ENCODE results near the gene KRT31.
"Not testable (repeated sequence)": the region's sequence is repeated elsewhere in the genome, so short reads cannot be mapped to it uniquely, and the experiment has no call there.

Gene KRT31

DNA sequence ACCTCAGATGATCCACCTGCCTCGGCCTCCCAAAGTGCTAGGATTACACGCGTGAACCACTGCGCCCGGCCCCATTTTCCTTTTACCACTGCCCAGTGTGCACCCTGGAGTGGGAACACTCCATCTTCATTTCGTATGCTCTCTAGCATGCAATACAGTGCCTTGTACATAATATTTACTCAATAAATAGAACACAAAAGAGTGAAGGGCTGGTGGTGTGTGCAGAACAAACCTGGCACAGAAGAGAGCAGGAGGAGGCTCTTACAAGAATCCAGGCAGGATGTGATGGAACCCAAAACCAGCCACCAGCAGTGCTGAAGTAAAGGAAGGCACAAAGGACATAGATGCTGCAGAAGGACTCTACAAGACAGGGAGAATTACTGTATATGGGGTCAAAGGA, 19.7 kb upstream of the KRT31 start:
- no peak for DNase-seq

DNA sequence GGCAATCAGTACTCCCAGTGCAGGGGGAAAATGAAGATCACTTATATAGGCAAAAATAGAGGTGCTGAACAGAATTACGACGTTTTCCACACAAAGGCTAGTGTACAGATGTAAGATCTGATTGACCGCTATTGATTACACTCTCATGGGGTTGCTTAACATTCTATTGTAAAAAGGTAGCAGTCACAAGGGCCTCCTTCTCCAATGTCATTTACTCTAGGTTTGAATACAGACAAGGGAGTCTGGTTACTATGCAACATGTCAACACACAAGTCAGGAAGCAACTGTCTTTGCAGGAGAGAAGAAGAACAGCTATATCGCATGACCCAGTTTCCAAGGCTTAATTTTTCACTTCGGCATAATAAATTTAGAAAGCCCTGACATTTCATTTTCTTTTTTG, 19.1 kb upstream of the KRT31 start:
- no peak for DNase-seq

DNA sequence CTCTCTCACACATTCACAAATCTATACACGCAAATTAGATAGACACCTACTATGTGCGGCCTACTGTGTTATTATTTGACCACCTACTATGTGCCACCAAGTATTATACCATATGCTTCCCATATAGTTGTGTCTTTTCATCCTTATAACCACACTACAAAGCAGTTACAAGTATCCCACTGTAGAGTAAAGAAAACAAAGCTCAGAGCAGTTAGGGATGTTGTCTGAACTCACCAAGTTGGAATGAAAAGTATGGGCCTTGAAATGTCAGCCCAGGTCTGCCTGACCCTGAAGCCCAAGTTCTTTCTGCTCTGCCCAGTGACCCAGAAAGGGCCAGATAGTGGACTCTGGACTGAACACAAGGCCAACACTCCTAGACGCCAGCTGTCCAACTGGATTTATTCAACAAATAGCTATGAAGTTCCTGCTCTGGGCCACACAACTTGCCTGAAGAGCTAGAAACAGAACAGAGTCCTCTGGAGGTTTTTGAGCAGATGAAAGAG, 18.5 kb upstream of the KRT31 start:
- DNase-seq, result no peak

DNA sequence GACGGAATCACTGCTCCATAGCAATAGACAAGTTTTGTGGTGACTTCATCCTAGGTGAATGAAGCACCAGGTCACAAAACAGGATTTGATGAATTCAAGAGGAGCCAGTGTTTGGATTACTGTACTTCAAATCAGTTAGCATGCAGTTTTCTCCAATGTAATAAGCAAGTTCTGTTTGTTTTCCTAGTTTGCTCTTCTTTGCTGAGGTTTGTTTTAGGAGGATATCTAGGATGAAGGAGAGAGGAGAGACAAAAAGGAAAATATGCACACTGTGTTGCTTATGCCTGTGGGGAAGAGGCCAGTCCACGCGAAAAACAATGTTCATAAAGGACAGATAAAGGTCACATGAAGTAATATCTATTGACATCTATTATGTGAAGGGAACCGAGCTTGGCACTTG, 18.0 kb upstream of the KRT31 start:
- no peak for DNase-seq

DNA sequence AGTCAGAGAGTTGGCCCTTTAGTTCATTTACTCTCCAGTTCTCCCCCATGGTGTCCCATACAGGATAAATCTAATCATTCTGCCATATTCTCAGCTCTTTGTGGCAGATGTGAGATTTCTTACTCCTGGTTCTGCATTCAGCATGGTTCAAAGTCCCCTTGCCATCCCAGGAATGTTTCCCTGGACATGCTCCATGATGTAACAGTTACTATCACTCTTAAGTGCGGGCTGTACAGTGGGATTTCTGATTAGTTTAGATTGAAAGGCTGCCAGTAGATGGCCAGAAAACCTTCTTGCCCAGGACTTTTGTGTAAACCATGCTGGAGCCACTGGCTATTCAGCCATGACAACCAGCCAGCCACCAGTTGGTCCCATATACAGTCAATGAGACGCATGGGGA, 16.6 kb upstream of the KRT31 start:
- DNase-seq, result no peak

DNA sequence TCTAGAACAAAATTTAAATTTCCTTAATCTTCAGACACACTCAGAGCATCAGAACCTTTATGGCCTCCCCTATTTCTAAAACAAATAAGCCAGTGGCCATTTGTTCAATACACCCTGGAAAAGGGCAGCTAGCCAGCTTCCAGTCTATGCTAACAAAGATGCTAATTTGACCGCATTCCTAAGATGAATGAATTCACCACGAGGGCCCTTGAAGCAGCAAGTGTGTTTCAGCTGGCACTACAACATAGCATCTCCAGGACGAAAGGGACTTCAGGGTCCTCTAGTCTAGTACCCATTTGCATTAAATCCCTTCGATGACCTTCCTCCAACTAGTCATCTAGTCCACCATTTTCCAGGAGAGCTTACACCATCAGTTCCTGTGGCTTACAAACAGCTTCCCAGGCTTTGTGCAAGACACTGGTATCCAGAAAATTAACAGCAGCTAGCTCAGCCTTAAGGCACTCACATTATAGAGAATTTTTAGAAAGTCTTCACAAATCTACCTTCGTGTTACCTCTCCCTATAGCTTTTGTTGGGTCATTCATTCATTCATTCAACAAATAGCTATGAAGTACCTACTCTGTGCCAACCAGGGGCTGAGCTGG, 16.0 kb upstream of the KRT31 start:
- no peak for DNase-seq

DNA sequence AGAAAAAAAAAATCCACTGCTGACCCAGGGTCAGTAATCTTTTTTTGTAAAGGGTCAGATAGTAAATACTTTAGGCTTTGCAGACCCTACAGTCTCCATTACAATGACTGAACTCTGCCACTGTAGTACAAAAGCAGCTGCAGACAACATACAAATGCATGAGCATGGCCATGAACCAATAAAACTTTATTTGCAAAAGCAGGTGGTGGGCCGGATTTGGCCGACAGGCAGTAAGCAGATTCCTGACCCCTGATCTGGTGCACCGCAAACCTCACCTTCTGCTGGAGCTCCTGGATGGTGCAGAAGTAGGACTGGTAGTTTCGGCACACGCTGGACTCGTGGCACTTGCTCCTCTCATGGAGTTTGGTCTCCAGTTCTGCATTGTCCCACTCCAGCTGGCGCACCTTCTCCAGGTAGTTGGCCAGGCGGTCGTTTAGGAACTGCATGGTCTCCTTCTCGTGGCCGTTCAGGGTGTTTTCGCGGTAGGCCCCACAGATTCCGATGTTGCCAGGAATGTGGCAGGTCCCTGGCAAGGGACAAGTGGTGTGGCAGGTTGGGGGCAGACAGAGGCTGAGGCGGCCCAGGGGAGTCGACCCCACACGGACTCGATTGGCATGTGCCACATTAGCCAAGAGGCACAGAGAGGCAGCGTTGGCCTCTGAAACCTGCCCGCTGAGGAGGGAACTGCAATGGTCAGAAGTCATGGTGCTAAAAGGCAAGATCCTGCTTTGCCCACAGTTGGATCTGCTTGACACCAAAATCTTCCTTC, 13.8 kb upstream of the KRT31 start:
- DNase-seq, result no peak

DNA sequence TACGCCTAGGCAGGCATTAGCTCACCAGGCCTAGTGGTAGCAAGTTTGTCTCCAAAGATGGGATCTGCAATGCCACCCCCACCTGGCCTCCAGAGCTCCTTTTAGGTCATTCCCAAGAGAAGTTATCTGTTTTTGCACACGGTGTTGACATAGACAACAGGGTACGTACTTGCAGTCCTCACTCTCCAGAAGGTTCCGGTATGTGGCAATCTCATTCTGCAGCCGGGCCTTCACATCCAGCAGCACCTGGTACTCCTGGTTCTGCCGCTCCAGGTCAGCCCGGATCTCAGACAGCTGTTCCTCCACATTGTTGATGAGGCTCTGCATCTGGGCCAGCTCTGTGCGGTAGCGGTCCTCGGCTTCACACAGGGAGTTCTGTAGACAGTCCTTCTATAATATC, 9.8 kb upstream of the KRT31 start:
- DNase-seq, result no peak

DNA sequence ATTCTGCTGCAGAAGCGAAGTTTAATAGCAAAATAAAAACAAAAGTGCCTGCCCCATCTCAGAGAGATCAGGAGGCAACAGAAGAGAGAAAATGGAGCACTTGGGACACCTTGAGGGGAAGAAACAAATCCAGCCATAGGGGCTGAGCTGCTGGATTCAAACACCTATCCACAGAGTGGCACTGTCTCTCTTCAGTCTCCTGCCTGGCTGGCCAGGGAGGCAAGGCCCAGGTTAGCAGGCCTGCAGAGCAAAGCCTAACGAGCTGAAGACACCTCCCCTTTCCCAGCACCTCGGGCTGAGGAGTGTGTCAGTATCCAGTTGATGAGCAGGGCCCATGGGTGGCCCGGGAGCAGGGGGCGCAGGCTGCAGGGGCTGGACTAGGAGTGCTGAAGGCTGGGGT, 8.8 kb upstream of the KRT31 start:
- no peak for DNase-seq

DNA sequence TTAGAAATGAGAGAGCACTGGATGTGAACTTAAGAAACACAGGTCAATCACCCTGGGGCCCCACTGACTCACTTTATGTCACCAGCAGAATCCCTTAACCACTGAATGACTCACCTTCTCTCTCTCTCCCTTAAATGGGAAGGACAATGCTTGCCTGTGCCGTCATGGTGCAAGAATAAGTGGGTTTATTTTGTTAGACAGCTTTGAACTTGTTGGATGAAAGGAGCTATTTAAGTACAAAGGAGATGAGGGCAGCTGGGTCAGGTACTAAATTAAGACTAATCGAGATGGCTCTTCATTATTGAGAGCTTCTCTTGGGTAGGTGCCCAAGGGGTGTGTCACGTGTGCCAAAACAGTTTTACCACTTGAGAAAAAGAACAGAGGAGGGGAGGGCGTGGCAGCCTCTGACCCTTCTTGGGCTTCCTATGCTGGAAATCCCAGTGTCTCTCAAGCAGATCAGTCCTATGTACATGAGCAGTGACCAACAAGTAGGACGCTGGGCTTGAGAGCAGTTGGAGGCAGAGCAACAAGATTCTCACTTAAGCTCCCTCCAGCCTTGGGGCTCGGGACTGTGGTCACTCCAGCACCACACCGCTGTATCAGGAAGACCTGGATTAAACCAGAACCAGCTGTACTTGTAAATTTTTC, 6.7 kb upstream of the KRT31 start:
- peak; percentile 49 for DNase-seq

DNA sequence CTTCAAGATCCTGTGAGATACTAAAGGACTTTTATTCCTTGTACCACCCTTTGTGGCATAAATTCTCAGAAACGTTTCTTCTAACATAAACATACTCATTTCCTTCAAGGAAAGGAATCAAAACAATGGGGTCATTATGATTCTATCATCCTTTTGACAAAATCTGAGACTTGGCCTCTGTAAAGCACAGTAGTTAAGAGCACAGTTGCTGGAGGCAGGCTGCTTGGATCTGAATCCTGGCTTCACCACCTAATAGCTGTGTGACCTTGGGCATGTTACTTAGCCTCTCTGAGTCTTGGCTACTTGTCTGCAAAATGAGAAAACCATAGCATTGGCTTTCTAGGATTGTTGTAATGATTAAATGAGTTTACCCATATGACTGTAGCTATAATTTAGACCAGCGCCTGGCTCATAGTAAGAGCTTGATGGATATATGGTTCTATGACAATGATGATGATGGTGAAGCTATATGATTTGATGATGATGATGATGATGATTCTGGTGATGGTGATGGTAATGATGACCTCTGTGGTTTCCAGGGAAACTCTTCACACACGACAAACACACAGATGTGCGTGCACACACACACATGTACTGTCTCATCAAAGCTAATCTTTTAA, 6.1 kb upstream of the KRT31 start:
- DNase-seq, result no peak

DNA sequence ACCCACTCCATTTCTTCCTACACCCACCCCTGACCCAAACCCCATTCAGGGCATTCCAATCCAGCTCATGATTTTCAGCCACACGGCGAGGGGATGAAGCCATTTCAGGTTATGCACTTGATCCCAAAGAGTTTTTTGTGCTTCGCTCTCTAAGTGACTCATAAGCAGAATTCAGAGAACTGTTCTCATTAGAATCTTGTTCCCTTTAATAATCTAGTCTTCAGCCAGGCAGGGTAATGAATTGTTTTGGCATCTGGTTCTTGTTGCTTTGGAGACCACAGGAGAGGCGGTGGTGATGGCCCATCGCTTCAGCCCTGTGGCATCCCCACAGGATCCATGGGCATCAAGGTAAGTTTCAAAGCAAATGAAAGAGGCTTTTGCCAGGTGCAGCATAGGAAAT, 4.8 kb upstream of the KRT31 start:
- DNase-seq, result no peak

DNA sequence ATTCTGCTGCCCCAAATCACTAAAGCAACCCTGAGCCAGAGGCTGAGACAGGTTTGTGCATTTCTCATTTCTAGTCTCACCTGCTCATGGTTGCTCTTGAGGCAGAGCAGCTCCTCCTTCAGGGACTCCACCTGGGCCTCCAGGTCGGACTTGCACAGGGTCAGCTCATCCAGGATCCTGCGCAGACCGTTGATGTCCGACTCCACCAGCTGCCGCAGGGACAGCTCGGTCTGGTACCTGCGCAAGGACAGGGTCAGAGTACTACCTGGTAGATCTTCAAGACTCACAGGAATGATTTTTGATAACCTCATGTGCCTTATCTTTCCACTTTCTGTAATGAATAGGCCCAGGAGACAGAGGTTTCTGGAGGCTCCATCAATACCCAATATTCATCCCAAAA, 1.1 kb downstream of the KRT31 start:
- no peak for DNase-seq

DNA sequence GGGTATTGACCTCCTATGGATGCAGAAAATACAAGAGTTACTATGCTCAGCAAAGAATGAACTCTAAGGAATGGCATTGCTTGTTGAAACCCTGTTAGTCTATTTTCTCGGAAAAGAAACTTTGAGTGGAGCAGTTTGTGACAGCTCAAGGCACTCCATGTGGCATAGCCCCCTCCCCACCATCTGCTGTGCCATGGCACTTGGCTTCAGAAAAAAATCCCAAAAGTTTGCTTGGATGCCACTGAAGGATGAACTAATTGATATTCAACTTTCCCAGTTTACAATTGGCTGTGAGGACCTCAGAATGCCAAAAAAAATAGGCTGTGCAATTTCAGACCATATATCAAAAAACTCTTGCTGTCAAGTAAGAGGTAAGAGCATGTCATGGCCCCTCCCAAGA, 1.8 kb downstream of the KRT31 start:
- no peak for DNase-seq

DNA sequence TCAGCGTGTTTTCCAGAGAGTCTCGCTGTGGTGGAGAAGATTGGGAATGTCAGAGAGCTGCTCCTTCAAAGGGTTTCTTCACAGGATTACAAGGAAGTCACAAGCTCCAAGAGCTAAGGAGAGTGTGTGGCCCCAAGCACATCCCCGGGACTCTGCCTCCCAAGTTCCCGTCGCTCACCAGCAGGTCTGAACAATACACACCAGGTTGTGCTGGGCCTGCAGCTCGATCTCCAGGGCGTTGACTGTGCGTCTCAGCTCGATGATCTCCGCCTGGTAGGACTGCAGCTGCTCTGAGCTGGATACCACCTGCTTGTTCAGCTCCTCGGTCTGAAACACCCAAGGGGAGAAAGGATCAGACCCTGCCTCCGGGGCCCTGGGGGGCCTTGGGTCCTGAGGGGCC, 2.4 kb downstream of the KRT31 start:
- DNase-seq, result not testable (repeated sequence)

DNA sequence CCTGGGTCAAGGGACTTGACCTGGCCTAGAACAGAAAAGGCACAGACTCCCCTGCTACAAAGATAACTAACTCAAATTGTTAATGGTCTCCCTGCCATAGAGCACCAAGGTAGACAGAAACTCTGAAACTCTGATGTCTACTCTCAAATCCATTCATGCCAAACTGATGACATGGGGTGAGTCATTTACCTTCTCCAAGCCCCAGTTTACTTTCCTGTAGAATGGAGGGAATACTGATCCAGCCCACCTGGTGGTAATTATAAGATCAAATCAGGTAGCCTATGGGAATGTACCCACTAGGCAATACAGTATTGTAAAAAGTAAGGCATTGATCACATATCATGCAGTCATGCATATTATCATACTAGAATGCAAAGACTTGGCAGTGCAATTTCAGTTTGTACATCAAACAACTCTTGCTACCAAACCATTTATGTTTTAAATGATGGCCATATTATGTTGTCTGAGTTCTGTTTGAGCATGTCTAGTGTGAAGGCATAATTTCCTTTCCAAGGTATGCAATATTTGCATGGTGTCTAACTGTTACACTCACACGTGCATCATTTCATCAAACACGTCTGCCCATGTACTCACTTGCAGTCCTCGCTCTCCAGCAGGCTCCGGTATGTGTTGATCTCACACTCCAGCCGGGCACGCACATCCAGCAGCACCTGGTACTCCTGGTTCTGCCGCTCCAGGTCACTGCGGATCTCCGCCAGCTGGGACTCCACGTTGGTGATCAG, 3.0 kb downstream of the KRT31 start:
- no peak for DNase-seq

DNA sequence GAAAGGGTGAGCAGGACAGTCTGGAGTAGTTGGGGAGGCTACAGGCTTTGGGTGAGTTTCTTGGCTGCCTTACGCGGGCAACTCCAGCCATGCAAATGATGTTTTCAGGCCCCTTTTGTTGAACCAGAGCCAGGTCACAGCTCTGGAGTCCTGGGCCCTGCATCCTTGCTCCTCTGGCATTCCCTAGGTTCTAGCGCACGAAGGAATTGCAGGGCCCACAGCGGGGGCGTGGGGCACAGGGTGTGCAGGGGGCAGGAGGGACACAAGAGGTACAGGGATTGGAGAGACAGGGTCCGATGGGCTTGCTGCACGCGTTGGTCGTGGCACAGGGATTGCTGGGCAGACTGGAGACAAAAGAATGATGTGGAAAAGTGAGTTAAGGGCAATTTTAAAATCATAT, 3.6 kb downstream of the KRT31 start:
- DNase-seq, result no peak

DNA sequence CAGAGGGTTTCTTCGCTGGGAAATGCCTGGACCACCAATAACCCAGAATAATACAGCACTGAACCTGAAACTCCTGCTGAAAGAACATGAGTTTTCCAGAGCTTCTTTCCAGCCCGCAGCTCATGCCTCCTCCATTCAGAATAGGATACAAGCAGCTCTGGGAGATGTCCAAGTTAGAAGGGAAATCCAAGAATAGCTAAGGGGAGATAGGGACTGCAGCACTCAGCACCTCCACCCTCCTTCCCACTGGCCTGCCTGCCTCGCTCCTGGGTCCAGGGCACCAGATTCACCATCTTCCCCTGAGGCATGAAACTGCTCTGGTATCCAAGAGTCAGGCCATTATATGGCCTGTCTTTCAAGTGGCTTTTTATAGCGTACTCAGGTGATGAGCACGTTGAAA, 4.1 kb downstream of the KRT31 start:
- no peak for DNase-seq

DNA sequence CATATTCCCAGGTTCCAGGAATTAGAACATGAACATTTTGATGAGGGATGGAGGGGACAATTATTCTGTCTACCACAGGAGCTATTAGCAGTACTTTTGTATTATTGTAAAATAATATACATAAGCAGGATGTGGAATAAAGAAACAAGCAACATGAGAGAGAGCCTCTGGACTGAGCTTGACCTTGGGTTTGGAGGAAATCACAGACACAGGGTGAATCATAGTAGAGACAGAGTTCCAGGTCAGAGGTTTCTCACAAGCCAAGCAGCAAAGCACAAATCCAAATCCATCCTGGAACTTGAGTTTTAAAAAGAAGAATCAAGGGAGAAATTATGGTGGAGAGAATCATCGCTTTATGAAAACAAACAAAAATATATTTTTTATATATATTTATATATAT, 5.1 kb downstream of the KRT31 start:
- DNase-seq, result no peak

DNA sequence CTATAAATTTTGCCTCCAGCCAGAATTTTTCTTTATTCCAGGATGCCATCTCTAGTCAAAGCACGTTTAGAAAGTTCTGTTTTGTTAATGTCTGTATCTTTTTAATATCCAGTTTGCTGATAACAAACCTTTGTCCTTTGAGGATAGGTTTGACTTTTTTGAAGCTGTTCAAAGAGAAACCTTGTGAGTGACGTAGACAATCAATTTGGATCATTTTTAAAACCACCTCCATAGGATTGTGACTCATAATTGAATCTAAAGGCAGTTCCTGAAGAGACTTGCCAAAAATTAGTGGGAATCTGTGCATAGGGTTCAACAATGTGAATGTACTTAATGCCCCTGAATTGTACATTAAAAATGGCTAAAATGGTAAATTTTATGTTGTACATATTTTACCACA, 5.9 kb downstream of the KRT31 start:
- DNase-seq, result no peak

DNA sequence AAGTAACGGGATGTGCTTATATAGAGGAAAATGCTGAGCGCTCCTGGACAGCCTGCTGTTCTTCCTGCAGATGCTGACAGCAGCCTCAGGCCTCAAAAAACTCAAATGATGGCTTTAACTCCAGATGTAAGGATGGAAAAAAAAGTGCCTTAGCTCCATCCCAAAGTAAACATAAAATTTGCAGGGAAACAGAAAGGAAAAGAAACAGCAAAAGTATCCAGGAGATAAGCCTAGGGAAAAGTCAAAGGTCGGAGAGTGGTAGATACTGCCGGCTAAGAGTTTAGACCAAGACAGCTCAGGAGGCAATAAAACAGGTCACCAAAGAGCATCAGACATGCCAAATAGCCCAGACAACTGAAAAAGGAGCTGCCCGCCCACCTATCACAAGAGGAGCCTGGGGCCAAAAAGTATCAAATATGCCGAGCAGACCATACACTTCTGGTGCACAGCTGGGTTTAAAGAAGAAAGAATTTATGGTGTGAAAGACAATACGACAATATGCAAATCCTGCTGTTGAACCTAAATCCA, 6.9 kb downstream of the KRT31 start:
- DNase-seq, result no peak

DNA sequence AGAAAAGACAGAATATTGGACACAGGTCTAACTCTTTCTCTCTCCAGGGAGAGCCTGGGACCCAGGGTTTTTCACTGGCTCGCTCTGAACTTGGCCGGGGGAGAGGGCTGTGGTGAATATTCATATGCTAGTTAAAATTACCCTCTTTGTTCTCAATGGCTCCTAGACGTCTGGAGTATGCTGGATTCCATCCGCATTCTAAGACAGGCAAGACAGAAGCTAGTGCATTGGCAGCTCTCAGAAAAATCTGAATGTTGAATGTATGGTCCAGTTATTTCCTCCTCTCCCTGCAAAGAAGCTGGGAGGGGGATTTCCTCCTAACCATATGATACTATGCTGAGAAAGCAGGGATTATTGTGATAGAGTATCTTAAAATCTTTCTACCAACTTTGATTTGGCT, 9.7 kb downstream of the KRT31 start:
- DNase-seq, result no peak

DNA sequence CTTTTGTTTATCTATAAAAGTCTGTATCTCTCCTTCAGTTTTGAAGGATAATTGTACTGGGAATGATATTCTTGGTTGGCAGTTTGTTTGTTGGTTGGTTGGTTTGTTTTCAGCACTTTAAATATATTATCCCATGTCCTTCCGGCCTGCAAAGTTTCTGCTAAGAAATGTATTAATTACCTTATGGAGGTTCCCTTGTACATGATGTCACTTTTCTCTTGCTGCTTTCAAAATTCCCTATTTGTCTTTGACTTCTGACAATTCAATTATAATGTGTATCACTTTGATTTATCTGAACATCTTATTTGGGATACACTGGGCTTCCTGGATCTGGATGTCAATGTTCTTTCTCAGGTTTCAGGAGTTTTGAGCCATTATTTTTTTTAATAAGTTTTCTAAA, 11.2 kb downstream of the KRT31 start:
- DNase-seq, result no peak
